GM10248 (cell line): ENCODE results near the gene HIVEP2.

Experiments used
- CTCF ChIA-PET: fragments of 300-600 bp; sonication (Branson Sonifier 250); formaldehyde crosslinking; extraction: SDS; loops from one replicate; lab custom pipeline; 2021; ENCODE audit warnings: antibody characterized with exemption; lab: Yijun Ruan, JAX
- POLR2A ChIA-PET: fragments of 350-650 bp; sonication (Branson Sonifier 250); formaldehyde crosslinking; extraction: SDS; loops from one replicate; lab custom pipeline; 2020; ENCODE audit warnings: antibody characterized with exemption; lab: Yijun Ruan, JAX
- DNase-seq: peaks from one replicate; pipeline ENCODE4 v3.0.0; 2012; ENCODE audit errors: extremely low spot score
- TF ChIP-seq, protein P1 (sequence below): IDR thresholded peaks from 2 replicates; pipeline ENCODE4 v1.5.1; 2012; ENCODE audit warnings: mild to moderate bottlenecking, low read depth; ENCODE audit errors: extremely low read depth, missing control alignments, control extremely low read depth

The HIVEP2 gene

DNA sequence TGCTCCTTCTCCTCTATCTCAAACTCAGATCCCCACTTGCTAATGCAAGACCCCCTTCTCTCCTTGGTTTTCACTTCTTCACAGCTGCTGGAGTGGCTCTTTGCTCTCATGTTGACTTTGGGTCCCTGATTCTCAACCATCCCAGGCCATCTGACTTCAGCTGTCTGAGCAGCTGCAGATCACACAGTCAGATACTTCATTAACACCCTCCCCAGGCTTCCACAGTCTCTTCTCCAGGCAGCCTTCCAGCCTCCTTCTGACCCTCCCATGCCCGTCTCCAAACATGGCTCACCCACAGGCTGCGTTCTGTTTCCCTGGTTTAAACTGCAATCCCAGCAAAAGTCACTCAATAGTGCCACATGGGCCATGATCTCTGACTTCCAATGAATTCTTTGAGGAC, 65.4 kb downstream of the HIVEP2 start:
- TF ChIP-seq, protein P1, sequence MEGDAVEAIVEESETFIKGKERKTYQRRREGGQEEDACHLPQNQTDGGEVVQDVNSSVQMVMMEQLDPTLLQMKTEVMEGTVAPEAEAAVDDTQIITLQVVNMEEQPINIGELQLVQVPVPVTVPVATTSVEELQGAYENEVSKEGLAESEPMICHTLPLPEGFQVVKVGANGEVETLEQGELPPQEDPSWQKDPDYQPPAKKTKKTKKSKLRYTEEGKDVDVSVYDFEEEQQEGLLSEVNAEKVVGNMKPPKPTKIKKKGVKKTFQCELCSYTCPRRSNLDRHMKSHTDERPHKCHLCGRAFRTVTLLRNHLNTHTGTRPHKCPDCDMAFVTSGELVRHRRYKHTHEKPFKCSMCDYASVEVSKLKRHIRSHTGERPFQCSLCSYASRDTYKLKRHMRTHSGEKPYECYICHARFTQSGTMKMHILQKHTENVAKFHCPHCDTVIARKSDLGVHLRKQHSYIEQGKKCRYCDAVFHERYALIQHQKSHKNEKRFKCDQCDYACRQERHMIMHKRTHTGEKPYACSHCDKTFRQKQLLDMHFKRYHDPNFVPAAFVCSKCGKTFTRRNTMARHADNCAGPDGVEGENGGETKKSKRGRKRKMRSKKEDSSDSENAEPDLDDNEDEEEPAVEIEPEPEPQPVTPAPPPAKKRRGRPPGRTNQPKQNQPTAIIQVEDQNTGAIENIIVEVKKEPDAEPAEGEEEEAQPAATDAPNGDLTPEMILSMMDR, result no peak
- no peak for DNase-seq
- CTCF ChIA-PET, result interaction anchor here (11.1 kb wide), 1 partner anchor 13 kb away, joined by 69 read pairs; no protein-coding TSS in a partner anchor
- POLR2A ChIA-PET, result no interaction called here

GRCh38 chr6:142879076-142879475, 65.9 kb downstream of the HIVEP2 start:
- ChIA-PET POLR2A (no interaction called here), CTCF (interaction anchor here (11.1 kb wide), 1 partner anchor 13 kb away, joined by 69 read pairs; no protein-coding TSS in a partner anchor)
- TF ChIP-seq, protein P1, result no peak
- no peak for DNase-seq

DNA sequence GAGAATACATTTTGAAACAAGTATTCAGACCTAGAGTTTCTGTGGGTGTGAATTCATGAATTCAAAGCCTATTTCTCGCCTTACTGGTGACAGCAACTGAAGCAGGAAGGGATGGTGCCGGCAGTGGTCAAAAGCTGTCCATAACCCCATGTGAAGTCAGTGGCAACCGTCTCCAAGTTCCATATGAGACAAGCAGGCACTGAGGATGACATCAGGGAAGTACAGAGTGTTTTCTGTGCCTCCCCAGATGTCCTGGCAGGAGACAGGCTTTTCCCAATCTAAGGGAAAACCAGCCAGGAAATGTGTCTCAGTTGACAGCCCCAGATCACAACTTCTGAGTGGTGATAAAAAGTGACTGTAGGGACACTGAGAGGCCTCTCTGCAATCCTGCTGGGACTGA, 66.6 kb downstream of the HIVEP2 start:
- TF ChIP-seq, protein P1, result no peak
- ChIA-PET CTCF (interaction anchor here (1.2 to 11.1 kb wide), 2 partner anchors 8 to 12 kb away, joined by 3 to 69 read pairs; no protein-coding TSS in a partner anchor), POLR2A (no interaction called here)
- no peak for DNase-seq

- CTCF ChIA-PET, result interaction anchor here (4.4 to 11.1 kb wide), 2 partner anchors 8 to 9 kb away, joined by 44 to 69 read pairs; no protein-coding TSS in a partner anchor
These were observed 70.3 kb downstream of the HIVEP2 start for GRCh38 chr6:142874676-142875075.

DNA sequence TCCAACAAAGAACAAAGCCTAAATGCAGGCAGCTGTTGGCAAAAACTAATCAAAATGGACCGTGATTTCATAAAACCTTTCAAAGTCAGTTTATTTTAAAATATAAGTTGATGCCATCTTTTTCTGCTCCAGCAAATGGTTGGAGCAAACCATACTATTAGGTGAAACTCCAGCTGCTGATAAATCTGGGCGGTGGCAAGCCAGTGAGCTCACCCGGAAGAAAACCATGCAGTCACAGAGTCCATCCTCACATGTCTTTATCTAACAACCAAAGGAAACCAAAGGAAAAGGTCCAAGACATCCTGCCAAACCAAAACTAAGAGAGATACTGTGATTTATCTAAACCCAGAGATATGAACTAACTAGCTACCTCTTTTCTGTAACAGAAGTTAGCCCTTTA, 72.6 kb downstream of the HIVEP2 start:
- no peak for DNase-seq
- TF ChIP-seq, protein P1, result no peak
- CTCF ChIA-PET, result interaction anchor here (1.0 to 4.4 kb wide), 5 partner anchors 9 to 66 kb away, joined by 3 to 44 read pairs (median 3); no protein-coding TSS in a partner anchor
- POLR2A ChIA-PET, result interaction anchor here (1.1 kb wide), 1 partner anchor 11 kb away, joined by 3 read pairs; no protein-coding TSS in a partner anchor

More at GRCh38 chr6:142874676-142875075, 70.3 kb downstream of the HIVEP2 start:
- TF ChIP-seq, protein P1, result no peak
- POLR2A ChIA-PET, result no interaction called here
- no peak for DNase-seq

GRCh38 chr6:142871910-142872331, 73.1 kb downstream of the HIVEP2 start:
- DNase-seq, result peak; percentile 38
- ChIA-PET CTCF (interaction anchor here (0.6 to 4.4 kb wide), 6 partner anchors 8 to 66 kb away, joined by 3 to 44 read pairs (median 3); no protein-coding TSS in a partner anchor), POLR2A (interaction anchor here (1.1 kb wide), 1 partner anchor 12 kb away, joined by 3 read pairs; no protein-coding TSS in a partner anchor)
- TF ChIP-seq, protein P1, result no peak
